Left lobe of liver (tissue), 2 donors: ENCODE measurements around the gene SHH. TPM values are rescaled to one million over a fixed set of nuclear protein-coding genes. Genes with fewer than 3 reads are reported as not detected.

Experiments
- ATAC-seq: fragments of 200-7000 bp; cut with Tn5 transposase; one replicate; pipeline ENCODE4 v1.9.1; 2020; ENCODE audit warnings: mild to moderate bottlenecking, moderate library complexity
- DNase-seq: peaks from one replicate; pipeline ENCODE4 v3.0.0-alpha.2; 2020; ENCODE audit warnings: low spot score
- total RNA-seq: library from RNA; stranded (reverse); gene quantifications from one replicate; pipeline ENCODE4 v1.2.1, GENCODE V29; 2021
- donor health status: DM: no; HTN: no; CAD: no; lungs with moderate emphysema.
- donor health status: DM: no; HTN: yes; CAD: no.

SHH gene
- total RNA-seq, 1 donor from 2014 or later: 17.1 TPM

DNA sequence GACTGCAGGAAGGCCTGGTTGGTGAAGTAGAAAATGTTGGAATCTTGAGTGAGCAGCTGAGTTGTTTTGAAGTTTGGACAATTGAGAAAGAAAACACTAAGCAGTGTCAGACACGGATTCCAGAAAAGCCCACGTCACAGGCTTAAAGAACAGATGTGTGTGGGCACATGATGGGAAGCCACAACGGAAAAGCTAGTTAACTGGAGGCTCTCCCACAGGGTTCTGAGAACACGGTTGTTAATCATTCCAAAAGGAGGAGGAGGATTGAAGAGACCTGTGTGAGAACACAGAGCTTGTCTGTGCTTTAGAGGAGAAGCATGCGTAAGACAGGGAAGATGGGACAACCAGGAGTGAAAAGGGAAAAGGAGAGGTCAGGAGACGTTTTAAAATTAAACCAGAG is 42.6 kb downstream of the SHH start:
- ATAC-seq (no peak), DNase-seq (no peak)

GRCh38 chr7:155766966-155767916 is 45.0 kb downstream of the SHH start:
- ATAC-seq: no peak
- no peak for DNase-seq

- DNase-seq (no peak), ATAC-seq (no peak)
These were observed 45.9 kb downstream of the SHH start for GRCh38 chr7:155766386-155766785.

DNA sequence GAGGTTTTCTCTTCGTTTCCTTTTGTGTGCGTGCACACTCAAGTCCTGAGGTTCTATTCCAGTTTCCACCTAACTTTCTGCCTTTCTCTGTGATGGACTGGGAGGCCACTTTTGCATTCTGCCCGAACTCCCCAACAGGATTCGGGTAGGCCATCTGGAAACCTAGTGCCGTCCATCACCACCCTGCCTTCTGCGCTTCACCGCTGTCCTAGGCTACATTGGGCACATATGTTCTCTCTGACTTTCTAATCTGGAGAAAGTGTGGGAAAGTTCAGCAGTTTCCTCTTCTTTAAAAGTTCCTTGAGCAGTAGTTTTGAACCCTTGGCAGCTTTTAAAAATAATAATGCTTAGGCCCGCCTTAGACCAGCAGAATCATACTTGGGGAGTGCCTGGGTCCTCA is 46.8 kb downstream of the SHH start:
- no peak for DNase-seq
- ATAC-seq: no peak

GRCh38 chr7:155764438-155764793 is 47.8 kb downstream of the SHH start:
- ATAC-seq: peak; percentile 48

GRCh38 chr7:155763691-155764437 is 48.4 kb downstream of the SHH start:
- DNase-seq: no peak

More at GRCh38 chr7:155764438-155764793, 47.8 kb downstream of the SHH start:
- DNase-seq: no peak

DNA sequence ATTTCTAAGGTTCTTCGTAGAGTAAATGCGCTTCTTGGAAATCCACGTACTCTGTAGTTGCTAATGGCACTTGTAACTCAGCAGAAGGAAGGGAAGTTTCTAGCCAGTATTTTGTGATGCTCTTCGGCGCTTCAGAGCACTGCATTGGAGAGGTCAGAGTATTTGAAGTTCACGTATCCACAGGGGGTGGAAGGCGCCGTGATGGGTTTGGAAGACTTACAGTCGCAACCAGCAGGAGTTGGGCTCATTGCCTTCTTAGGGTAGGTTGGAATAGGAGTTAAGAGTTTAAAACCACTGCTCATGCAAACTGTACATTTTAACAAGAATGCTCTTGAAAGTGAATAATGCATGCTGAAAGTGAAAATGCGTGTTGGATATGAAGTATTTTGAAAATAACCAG is 49.1 kb downstream of the SHH start:
- ATAC-seq (no peak), DNase-seq (no peak)

More at GRCh38 chr7:155763691-155764437, 48.4 kb downstream of the SHH start:
- peak; percentile 42 for ATAC-seq

GRCh38 chr7:155762655-155763054 is 49.6 kb downstream of the SHH start:
- ATAC-seq (no peak), DNase-seq (no peak)

- no peak for DNase-seq
- ATAC-seq: no peak
These were observed 50.2 kb downstream of the SHH start for GRCh38 chr7:155762036-155762435.

GRCh38 chr7:155761162-155761561 is 51.1 kb downstream of the SHH start:
- DNase-seq (no peak), ATAC-seq (no peak)

DNA sequence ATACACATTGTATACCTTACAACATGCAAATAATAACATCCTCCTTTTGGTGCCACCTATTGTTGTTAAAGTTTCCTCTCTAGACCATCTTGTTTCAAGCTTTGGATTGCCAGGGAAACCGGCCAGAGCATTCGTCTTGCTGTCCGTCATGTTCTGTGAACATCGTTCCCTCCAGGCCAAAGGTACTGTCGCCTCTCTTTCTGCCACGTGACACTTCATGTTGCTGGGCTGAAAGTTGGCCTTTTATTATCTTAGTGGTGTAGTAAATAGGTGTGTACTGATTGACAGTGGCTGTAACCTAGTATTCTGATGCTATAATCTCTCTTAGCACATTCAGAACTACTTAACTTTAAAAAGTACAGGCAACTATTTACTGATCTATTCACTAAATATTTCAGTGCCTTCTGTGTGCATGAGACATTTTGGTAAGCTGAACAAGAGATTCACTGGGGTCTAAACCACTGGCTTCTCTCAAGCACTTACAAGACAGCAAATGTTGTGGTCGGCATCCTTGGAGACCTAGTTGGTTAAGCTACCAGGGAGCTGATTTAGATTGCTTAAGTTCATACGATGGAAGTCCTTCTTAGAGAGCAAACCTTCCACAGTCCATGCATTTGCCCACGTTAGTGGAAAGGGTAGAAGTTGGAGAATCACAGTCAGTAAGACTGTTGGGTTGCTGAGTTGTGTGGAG is 52.4 kb downstream of the SHH start:
- DNase-seq (peak; percentile 61), ATAC-seq (peak; percentile 79)

DNA sequence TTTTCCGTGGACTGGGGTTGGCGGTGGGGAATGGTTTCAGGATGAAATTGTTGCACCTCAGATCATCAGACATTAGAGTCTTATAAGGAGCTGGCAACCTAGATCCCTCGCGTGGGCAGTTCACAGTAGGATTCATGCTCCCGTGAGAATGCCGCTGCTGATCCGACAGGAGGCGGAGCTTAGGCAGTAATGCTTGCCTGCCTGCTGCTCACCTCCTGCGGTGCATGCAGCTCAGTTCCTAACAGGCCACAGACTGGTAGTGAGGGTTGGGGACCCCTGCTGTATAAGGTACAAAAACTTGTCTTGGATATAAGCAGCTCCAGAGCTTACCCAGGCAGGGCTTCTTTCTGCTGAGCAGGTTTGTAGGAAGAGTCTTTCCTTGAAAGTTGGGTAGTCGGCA is 53.9 kb downstream of the SHH start:
- DNase-seq (no peak), ATAC-seq (no peak)

GRCh38 chr7:155756322-155756721 is 55.9 kb downstream of the SHH start:
- no peak for ATAC-seq
- no peak for DNase-seq

- DNase-seq (no peak), ATAC-seq (no peak)
These were observed 57.2 kb downstream of the SHH start for GRCh38 chr7:155755026-155755425.

GRCh38 chr7:155754165-155754564 is 58.1 kb downstream of the SHH start:
- peak; percentile 30 for ATAC-seq
- DNase-seq: no peak

GRCh38 chr7:155753446-155753965 is 58.8 kb downstream of the SHH start:
- DNase-seq: no peak
- ATAC-seq: peak; percentile 25

GRCh38 chr7:155752756-155753445 is 59.4 kb downstream of the SHH start:
- ATAC-seq (no peak), DNase-seq (no peak)

DNA sequence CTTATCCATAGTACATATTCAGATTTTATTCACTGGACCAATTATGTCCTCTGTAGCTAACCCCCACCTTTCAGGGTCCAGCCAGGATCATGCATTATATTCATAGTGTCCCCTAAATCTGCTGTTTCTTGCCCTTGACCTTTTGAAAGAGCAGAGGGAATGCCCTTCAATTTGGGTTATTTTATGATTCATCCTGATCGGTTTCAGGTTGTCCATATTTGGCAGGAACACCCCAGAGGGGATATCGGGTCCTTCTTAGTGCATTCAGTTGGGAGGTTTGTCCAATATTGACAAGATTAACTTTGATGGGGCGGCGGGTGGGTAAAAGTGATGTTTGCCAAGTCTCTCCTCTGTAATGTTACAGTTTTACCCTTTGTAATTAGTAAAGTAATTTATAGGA is 60.9 kb downstream of the SHH start:
- DNase-seq (no peak), ATAC-seq (no peak)

DNA sequence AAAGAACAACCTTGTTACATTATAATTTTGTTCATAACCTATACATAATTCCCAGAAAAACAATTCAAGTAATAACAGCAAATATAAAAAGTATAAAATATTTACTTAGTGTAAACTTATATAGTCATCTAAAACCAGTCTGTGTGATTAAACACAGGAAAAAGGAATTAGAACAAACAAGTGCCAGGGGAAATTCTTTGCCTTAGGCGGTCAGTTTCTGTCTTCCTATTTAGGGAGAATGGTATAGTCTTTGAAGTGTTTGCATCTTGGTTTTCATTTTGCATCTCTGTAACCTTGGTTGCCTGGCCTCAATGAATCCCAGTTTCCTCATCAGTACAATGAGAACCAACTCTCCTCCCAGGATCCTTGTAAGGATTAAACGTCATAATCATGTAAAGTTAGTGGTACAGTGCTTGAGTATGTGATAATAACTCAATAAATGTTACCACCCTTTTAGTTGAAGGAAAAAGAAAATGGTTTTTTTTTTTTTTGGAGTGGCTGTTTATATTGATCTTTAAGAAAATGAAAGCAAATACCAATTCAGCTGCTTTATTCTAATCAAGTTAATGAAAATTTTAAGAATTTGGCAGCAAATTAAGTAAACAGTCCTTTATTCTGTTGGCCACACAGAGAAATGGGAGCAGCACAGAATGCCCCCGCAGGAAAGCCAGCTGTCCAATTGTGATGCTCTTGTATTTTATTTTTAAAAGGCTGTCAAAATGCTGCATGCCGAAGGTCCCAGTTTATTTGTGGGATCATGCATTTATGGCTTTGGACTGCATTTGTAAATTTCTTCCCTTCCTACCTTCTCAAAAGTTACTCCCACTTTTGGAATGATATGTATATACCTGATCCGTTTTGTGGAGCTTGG is 61.8 kb downstream of the SHH start:
- ATAC-seq (no peak), DNase-seq (no peak)
